GM12874 (cell line): ENCODE results near the gene TMEM141.

Experiments
- TF ChIP-seq, protein P1 (sequence below): IDR thresholded peaks from 2 replicates; pipeline ENCODE4 v1.5.1; 2011; ENCODE audit warnings: low read depth, mild to moderate bottlenecking, control low read depth, low read length, moderate library complexity; ENCODE audit not compliant: insufficient read depth

The TMEM141 gene

GRCh38 chr9:136784997-136785361 lies 6.2 kb upstream of the TMEM141 start:
- TF ChIP-seq, protein P1, sequence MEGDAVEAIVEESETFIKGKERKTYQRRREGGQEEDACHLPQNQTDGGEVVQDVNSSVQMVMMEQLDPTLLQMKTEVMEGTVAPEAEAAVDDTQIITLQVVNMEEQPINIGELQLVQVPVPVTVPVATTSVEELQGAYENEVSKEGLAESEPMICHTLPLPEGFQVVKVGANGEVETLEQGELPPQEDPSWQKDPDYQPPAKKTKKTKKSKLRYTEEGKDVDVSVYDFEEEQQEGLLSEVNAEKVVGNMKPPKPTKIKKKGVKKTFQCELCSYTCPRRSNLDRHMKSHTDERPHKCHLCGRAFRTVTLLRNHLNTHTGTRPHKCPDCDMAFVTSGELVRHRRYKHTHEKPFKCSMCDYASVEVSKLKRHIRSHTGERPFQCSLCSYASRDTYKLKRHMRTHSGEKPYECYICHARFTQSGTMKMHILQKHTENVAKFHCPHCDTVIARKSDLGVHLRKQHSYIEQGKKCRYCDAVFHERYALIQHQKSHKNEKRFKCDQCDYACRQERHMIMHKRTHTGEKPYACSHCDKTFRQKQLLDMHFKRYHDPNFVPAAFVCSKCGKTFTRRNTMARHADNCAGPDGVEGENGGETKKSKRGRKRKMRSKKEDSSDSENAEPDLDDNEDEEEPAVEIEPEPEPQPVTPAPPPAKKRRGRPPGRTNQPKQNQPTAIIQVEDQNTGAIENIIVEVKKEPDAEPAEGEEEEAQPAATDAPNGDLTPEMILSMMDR: no peak

DNA sequence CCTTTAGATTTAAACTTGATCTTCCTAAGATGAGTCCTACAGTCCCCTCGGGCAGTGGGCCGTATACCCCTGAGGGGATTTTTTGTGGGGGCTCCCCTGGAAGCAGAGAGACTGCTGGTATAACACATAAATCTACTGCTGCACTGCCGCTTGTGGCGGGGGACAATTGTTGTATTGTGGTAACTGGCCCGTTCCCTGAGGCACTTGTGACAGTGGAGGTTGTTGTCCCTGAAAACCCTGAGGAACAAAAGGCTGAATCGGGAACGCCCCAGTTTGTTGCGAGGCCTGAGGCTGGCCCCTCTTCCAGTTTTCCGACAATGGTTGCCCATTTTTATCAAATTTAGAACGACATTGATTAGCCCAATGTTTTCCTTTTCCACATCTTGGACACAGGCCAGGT lies 4.7 kb upstream of the TMEM141 start:
- TF ChIP-seq, protein P1: no peak

DNA sequence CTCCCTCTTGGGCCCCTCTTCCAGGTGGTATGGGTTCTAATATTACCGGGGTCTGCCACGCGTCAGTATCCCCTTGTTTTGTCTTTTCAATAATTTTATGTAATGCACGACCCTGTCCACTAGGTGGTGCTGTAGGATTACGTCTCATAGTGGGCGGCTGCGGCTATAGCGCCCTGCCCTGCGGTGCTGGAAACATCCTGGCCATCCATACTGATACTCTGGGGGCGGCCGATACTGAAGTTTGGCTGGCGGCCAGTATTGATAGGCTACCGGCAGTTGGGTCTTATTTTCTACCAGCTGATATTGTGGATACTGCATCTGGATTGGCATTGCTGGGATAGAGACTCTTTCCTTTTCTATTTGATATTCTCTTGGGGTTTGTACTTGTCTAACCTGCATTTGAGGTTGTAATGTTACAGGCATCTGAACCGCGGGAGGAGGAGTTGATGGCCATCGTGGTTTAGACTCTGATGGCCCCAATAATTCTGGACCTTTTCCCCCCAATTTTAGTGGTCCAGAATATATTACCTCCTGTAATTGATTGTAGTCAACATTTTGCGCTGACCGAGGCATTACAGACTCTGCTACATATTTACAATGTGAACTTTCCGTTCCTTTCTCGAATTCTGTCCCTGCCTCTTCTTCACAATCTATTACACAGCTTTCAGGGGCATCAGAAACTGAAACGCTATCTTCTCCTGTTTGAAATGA lies 3.3 kb upstream of the TMEM141 start:
- TF ChIP-seq, protein P1: peak; percentile 74

DNA sequence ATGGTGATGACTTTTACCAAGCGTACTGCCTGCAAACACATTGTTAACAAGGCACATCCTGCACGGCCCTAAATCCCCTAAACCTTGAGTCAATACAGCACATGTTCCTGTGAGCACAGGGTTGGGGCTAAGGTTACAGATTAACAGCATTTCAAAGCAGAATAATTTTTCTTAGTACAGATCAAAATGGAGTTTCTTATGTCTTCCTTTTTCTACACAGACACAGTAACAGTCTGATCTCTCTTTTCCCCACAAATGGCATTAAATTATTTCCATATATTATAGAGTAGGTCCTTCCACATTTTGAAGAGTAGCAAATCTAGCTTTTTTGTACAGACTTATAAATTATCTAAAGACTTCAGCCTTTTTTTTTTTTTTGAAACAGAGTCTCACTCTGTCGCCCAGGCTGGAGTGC lies 1.6 kb upstream of the TMEM141 start:
- TF ChIP-seq, protein P1: no peak

- TF ChIP-seq, protein P1: peak; percentile 97
These were observed 552 bp downstream of the TMEM141 start for GRCh38 chr9:136791516-136792276.

DNA sequence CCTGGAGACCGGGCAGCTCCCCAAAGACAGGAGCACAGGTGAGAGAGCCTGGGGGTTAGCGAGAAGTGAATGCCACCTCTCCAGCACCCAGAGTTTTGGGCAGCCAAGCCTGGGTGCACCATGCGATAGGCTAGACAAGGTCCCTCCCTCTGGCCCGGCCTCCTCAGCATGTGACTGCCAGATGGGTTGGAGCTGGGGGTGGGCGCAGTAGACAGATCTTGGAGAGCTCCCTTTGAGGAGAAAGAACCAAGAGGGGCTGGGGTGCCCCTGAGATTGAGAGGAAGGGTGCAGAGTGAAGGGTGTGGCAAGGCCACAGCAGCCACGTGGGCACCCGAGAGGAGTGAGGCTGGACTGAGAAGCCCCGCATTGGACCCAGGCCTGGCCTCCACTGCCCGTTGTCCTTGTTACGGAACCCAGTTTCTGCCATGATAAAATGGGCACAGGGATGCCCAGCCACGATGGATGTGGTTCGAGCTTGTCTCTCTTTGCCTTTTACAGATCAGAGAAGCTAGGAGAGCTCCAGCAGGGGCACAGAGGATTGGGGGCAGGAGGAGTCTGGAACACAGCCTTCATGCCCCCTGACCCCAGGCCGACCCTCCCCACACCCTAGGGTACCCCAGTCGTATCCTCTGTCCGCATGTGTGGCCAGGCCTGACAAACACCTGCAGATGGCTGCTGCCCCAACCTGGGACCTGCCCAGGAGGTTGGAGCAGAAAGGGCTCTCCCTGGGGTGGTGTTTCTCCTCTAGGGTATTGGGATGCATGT lies 1.4 kb downstream of the TMEM141 start:
- TF ChIP-seq, protein P1: no peak
